ENCODE results near the gene TRAPPC2L. TPM values are rescaled to one million over a fixed set of nuclear protein-coding genes. Genes with fewer than 3 reads are reported as not detected.

Gene TRAPPC2L
- total RNA-seq, 1 donor from 2014 or later = 59.1 TPM

DNA sequence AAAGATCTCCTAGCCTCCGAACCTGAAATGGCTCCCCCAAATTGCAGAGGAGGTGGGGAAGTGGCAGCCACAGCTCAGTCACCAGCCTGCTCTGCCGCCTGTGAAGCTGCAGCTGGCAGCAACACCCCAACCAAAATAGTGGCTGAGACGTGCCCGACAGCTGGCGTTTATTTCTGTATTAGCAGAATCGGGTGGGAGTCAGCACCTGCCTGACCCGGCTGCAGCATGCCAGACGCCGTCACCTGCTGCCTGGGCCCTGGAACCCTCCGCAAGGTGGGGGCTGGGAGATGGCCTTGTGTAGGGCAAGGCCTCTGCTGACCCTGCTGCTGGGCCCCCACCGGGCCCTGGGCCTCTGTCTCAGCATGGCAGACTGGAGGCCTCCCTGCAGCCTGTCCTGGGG lies 27.0 kb downstream of the TRAPPC2L start:
- H3K27me3 ChIP-seq (ENCODE audit: insufficient read depth, low read length) = peaks cover 7% of the 10 kb centered on the region
- no peaks in the 10 kb centered on the region for H4K20me1 ChIP-seq (ENCODE audit: insufficient read depth, low read length)
- FAIRE-seq (no peak), DNase-seq (ENCODE audit: low read depth) (no peak)
- Mint-ChIP-seq H3K36me3 (ENCODE audit: low read depth, unreplicated experiment) (no peaks in the 10 kb centered on the region), H3K27ac (ENCODE audit: unreplicated experiment) (no peak overlapping the region), H3K4me1 (ENCODE audit: low read depth, unreplicated experiment) (no peaks in the 10 kb centered on the region), H3K4me3 (ENCODE audit: unreplicated experiment) (no peak overlapping the region), H3K27me3 (ENCODE audit: low read depth, unreplicated experiment) (peaks cover 9% of the 10 kb centered on the region), H3K9me3 (ENCODE audit: unreplicated experiment) (no peaks in the 10 kb centered on the region)
- no peak overlapping the region for H3K9ac ChIP-seq (ENCODE audit: low read length)
- TF ChIP-seq, protein P1, sequence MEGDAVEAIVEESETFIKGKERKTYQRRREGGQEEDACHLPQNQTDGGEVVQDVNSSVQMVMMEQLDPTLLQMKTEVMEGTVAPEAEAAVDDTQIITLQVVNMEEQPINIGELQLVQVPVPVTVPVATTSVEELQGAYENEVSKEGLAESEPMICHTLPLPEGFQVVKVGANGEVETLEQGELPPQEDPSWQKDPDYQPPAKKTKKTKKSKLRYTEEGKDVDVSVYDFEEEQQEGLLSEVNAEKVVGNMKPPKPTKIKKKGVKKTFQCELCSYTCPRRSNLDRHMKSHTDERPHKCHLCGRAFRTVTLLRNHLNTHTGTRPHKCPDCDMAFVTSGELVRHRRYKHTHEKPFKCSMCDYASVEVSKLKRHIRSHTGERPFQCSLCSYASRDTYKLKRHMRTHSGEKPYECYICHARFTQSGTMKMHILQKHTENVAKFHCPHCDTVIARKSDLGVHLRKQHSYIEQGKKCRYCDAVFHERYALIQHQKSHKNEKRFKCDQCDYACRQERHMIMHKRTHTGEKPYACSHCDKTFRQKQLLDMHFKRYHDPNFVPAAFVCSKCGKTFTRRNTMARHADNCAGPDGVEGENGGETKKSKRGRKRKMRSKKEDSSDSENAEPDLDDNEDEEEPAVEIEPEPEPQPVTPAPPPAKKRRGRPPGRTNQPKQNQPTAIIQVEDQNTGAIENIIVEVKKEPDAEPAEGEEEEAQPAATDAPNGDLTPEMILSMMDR (IDR thresholded peaks at IDR 0.05; ENCODE audit: insufficient read depth, low read depth, low read length) = no peak
- no peak overlapping the region for H3K27ac ChIP-seq (ENCODE audit: low read depth, low read length)
- no peak overlapping the region for H3K4me3 ChIP-seq (ENCODE audit: insufficient read depth, low read depth, low read length)
- H3K36me3 ChIP-seq (ENCODE audit: insufficient read depth, low read length) = no peaks in the 10 kb centered on the region
- H3K9me3 ChIP-seq (ENCODE audit: insufficient read depth, low read depth, low read length) = no peaks in the 10 kb centered on the region
- no peaks in the 10 kb centered on the region for H3K79me2 ChIP-seq (ENCODE audit: insufficient read depth, low read length)
- H2AFZ ChIP-seq (ENCODE audit: low read depth, low read length) = no peak overlapping the region
- no peaks in the 10 kb centered on the region for H3K4me1 ChIP-seq (ENCODE audit: insufficient read depth, low read length)
- no peak overlapping the region for H3K4me2 ChIP-seq (ENCODE audit: low read length)

DNA sequence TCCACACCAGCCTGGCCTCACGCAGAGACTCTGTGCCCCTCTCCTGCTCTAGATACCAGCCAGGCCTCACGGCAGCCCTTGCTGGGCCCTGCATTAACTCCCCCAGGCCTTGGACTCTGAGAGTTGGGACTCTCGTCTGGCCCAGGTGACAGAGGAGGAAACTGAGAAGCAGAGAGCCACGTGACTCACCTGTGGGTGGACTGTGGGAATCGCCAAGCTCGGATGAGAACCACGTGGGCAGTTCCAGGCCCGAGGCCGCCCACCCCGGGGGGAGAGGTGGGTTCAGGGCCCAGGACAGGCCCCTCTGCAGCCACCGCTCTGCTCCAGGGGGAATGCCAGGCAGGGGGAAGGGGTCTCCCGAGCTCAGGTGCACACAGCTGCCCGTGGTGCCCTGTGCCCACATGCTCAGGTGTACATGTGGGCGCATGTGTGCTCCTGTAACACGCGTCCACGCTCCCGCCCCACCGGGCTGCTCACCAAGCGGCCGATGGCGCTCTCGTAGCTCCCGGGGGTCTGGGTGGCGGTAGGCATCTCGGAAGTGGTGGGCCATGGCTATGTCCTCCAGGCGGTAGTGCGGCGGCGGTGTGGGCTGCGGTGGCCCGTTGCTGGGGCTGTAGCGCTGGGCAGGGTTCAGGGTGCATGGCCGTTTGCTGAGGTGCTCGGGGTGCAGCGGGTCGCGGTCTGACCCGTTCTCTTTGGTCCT lies 27.8 kb downstream of the TRAPPC2L start:
- Mint-ChIP-seq H3K36me3 (ENCODE audit: low read depth, unreplicated experiment) (peaks cover 2% of the 10 kb centered on the region), H3K9me3 (ENCODE audit: unreplicated experiment) (no peaks in the 10 kb centered on the region), H3K4me1 (ENCODE audit: low read depth, unreplicated experiment) (no peaks in the 10 kb centered on the region), H3K27ac (ENCODE audit: unreplicated experiment) (no peak overlapping the region), H3K4me3 (ENCODE audit: unreplicated experiment) (no peak overlapping the region), H3K27me3 (ENCODE audit: low read depth, unreplicated experiment) (peaks cover 10% of the 10 kb centered on the region)
- Histone ChIP-seq H3K9ac (ENCODE audit: low read length) (no peak overlapping the region), H3K4me1 (ENCODE audit: insufficient read depth, low read length) (no peaks in the 10 kb centered on the region), H3K27me3 (ENCODE audit: insufficient read depth, low read length) (peaks cover 7% of the 10 kb centered on the region), H2AFZ (ENCODE audit: low read depth, low read length) (no peak overlapping the region), H3K4me2 (ENCODE audit: low read length) (no peak overlapping the region), H3K79me2 (ENCODE audit: insufficient read depth, low read length) (no peaks in the 10 kb centered on the region), H3K4me3 (ENCODE audit: insufficient read depth, low read depth, low read length) (no peak overlapping the region), H3K27ac (ENCODE audit: low read depth, low read length) (no peak overlapping the region), H3K36me3 (ENCODE audit: insufficient read depth, low read length) (no peaks in the 10 kb centered on the region), H3K9me3 (ENCODE audit: insufficient read depth, low read depth, low read length) (no peaks in the 10 kb centered on the region), H4K20me1 (ENCODE audit: insufficient read depth, low read length) (no peaks in the 10 kb centered on the region)
- TF ChIP-seq, protein P1 (IDR thresholded peaks at IDR 0.05; ENCODE audit: insufficient read depth, low read depth, low read length) = no peak
- no peak for TF ChIP-seq EZH2 (IDR thresholded peaks at IDR 0.05; ENCODE audit: insufficient read depth, low read length)
- DNase-seq (ENCODE audit: low read depth) (no peak), FAIRE-seq (no peak)

DNA sequence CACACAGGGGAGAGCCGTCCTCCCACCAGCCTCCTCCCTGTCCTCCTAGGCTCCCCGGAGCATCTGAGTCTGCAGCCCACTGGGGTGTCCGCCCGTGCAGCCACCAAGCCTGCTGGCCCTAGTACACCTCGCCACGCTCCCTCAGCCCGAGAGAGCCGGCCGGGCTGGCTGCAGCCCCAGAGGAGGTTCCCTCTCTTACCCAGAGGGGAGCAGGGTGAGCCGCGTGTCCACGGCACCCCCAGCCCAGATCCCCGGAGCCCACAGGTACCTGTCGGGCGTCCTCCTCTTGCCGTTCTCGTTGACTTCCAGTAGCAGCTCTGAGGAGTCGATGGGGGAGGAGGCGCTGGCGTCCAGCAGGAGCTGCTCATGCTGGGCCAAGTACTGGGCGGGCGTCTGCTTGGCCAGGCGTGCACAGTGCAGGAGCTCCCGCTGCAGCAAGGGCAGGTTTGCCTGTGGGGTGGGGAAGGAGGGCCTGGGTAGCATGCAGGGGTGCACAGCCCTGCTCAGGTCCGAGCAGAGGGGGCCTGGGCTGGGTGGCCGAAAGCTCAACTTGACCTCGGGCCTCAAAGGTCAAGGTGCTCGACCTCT lies 28.9 kb downstream of the TRAPPC2L start:
- no peaks in the 10 kb centered on the region for H3K9me3 ChIP-seq (ENCODE audit: insufficient read depth, low read depth, low read length)
- H3K27me3 Mint-ChIP-seq (ENCODE audit: low read depth, unreplicated experiment) = peaks cover 9% of the 10 kb centered on the region

More for the DNA sequence above, 28.9 kb downstream of the TRAPPC2L start:
- no peak for FAIRE-seq
- H4K20me1 ChIP-seq (ENCODE audit: insufficient read depth, low read length) = no peaks in the 10 kb centered on the region
- H3K9me3 Mint-ChIP-seq (ENCODE audit: unreplicated experiment) = peaks cover 6% of the 10 kb centered on the region
- no peaks in the 10 kb centered on the region for H3K79me2 ChIP-seq (ENCODE audit: insufficient read depth, low read length)
- H2AFZ ChIP-seq (ENCODE audit: low read depth, low read length) = no peak overlapping the region
- no peak overlapping the region for H3K4me2 ChIP-seq (ENCODE audit: low read length)
- H3K27me3 ChIP-seq (ENCODE audit: insufficient read depth, low read length) = peaks cover 7% of the 10 kb centered on the region
- H3K36me3 Mint-ChIP-seq (ENCODE audit: low read depth, unreplicated experiment) = peaks cover 2% of the 10 kb centered on the region
- H3K9ac ChIP-seq (ENCODE audit: low read length) = no peak overlapping the region
- H3K4me1 Mint-ChIP-seq (ENCODE audit: low read depth, unreplicated experiment) = no peaks in the 10 kb centered on the region
- H3K4me3 ChIP-seq (ENCODE audit: insufficient read depth, low read depth, low read length) = no peak overlapping the region
- no peaks in the 10 kb centered on the region for H3K4me1 ChIP-seq (ENCODE audit: insufficient read depth, low read length)
- no peaks in the 10 kb centered on the region for H3K36me3 ChIP-seq (ENCODE audit: insufficient read depth, low read length)
- no peak overlapping the region for H3K27ac ChIP-seq (ENCODE audit: low read depth, low read length)
- no peak for DNase-seq (ENCODE audit: low read depth)
- no peak overlapping the region for H3K4me3 Mint-ChIP-seq (ENCODE audit: unreplicated experiment)
- no peak overlapping the region for H3K27ac Mint-ChIP-seq (ENCODE audit: unreplicated experiment)
- no peak for TF ChIP-seq EZH2 (IDR thresholded peaks at IDR 0.05; ENCODE audit: insufficient read depth, low read length)
- TF ChIP-seq, protein P1 (IDR thresholded peaks at IDR 0.05; ENCODE audit: insufficient read depth, low read depth, low read length) = no peak
